Bronchial epithelial cell (primary cell): Measurements from ENCODE around the gene SMOC1. TPM values are rescaled to one million over a fixed set of nuclear protein-coding genes. Genes with fewer than 3 reads are reported as not detected.

Source experiments
- DNase-seq: peaks from one replicate; pipeline ENCODE4 v3.0.0-alpha.2; 2010; ENCODE audit warnings: low read depth
- FAIRE-seq: peaks from 2 replicates; lab custom pipeline; 2011; peaks lifted over from hg19 to GRCh38; lab: Jason Lieb, UNC
- H3K27me3 ChIP-seq: 2 replicates; pipeline ENCODE4 v1.5.1; 2011; ENCODE audit warnings: low read length; ENCODE audit not compliant: control insufficient read depth, insufficient read depth
- H3K36me3 ChIP-seq: 2 replicates; pipeline ENCODE4 v1.5.1; 2011; ENCODE audit warnings: low read length; ENCODE audit not compliant: control insufficient read depth, insufficient read depth
- H3K4me3 ChIP-seq: 2 replicates; pipeline ENCODE4 v1.5.1; 2011; ENCODE audit warnings: mild to moderate bottlenecking, low read depth, low read length, control low read depth
- CTCF ChIP-seq: IDR thresholded peaks from 2 replicates; pipeline ENCODE4 v1.5.1; 2011; ENCODE audit warnings: mild to moderate bottlenecking, moderate library complexity, low read length, control low read depth, inconsistent platforms; ENCODE audit not compliant: insufficient read depth, severe bottlenecking
- total RNA-seq: library from RNA; depleted of rRNA; stranded (reverse); fragments of >200 nt; gene quantifications from 2 replicates; pipeline ENCODE4 v1.2.1, GENCODE V29; 2014

Gene SMOC1
- total RNA-seq, 1 donor from 2014 or later = 16.3 TPM

- no peak overlapping the region for H3K4me3 ChIP-seq
- no peak for FAIRE-seq
- H3K36me3 ChIP-seq = no peaks in the 10 kb centered on the region
- peak; percentile 42 for DNase-seq
- no peak for TF ChIP-seq CTCF
- no peaks in the 10 kb centered on the region for H3K27me3 ChIP-seq
These were observed 168.5 kb downstream of the SMOC1 start for GRCh38 chr14:70047598-70048312.

- DNase-seq = no peak
- no peak for TF ChIP-seq CTCF
These were observed 169.1 kb downstream of the SMOC1 start for GRCh38 chr14:70048313-70048654.

GRCh38 chr14:70049605-70050004 lies 170.4 kb downstream of the SMOC1 start:
- no peaks in the 10 kb centered on the region for H3K27me3 ChIP-seq
- no peaks in the 10 kb centered on the region for H3K36me3 ChIP-seq
- no peak overlapping the region for H3K4me3 ChIP-seq
- TF ChIP-seq CTCF = no peak
- FAIRE-seq (no peak), DNase-seq (no peak)

More at GRCh38 chr14:70048313-70048654, 169.1 kb downstream of the SMOC1 start:
- Histone ChIP-seq H3K36me3 (no peaks in the 10 kb centered on the region), H3K4me3 (no peak overlapping the region), H3K27me3 (no peaks in the 10 kb centered on the region)
- FAIRE-seq = no peak

GRCh38 chr14:70050136-70050535 lies 170.9 kb downstream of the SMOC1 start:
- H3K36me3 ChIP-seq = no peaks in the 10 kb centered on the region
- FAIRE-seq = no peak
- no peak for TF ChIP-seq CTCF
- DNase-seq = no peak
- no peak overlapping the region for H3K4me3 ChIP-seq
- H3K27me3 ChIP-seq = no peaks in the 10 kb centered on the region

- no peak for TF ChIP-seq CTCF
- no peaks in the 10 kb centered on the region for H3K36me3 ChIP-seq
- no peak overlapping the region for H3K4me3 ChIP-seq
- H3K27me3 ChIP-seq = no peaks in the 10 kb centered on the region
- FAIRE-seq (no peak), DNase-seq (peak; percentile 21)
These were observed 173.8 kb downstream of the SMOC1 start for GRCh38 chr14:70052990-70053389.
